Panc1 (cell line): ENCODE measurements around the gene MYL3.

Source experiments
- POLR2AphosphoS5 ChIP-seq: IDR thresholded peaks from 2 replicates; pipeline ENCODE4 v1.6.1; 2012; ENCODE audit warnings: mild to moderate bottlenecking, low read depth, low read length, moderate library complexity
- SIN3A ChIP-seq: IDR thresholded peaks from 2 replicates; pipeline ENCODE4 v1.6.1; 2012; ENCODE audit warnings: low read depth, mild to moderate bottlenecking, low read length, moderate library complexity, borderline replicate concordance; ENCODE audit not compliant: insufficient read depth
- TCF7L2 ChIP-seq: IDR thresholded peaks from 2 replicates; pipeline ENCODE4 v1.6.1; 2011; ENCODE audit warnings: mild to moderate bottlenecking, low read depth, low read length, inconsistent platforms
- TF ChIP-seq, protein P1 (sequence below): fragments of 450-650 bp; IDR thresholded peaks from 2 replicates; pipeline ENCODE4 v1.5.1; 2017; ENCODE audit warnings: mild to moderate bottlenecking
- TF ChIP-seq, protein P2 (sequence below), 2 experiments: IDR thresholded peaks; 2 replicates each; pipeline ENCODE4 v1.6.1; 2011 to 2012; ENCODE audit warnings: low read depth in 2 of 2, control low read depth in 1 of 2, low read length in 1 of 2, mild to moderate bottlenecking in 1 of 2, moderate library complexity in 1 of 2; ENCODE audit not compliant: insufficient read depth in 1 of 2

DNA sequence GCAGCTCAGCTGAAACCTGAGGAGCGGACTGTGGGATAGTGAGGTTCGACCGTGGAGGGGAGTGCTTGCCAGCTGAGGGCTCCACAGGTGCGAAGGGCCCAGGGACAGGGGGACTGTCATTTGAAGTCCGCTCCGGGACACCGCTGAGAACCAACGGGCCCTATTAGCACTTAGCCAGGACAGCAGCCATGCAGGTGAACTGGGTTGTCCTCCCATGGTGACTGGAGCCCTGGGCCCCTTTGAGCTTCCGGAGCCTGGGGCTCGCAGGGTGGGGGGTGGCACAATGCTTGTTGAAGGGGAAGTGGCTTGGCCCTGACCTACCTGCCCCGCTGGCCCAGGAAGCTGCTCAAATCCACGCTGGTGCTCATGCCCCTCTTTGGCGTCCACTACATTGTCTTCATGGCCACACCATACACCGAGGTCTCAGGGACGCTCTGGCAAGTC is 39.0 kb upstream of the MYL3 start:
- no peak for TF ChIP-seq TCF7L2
- TF ChIP-seq, protein P1, sequence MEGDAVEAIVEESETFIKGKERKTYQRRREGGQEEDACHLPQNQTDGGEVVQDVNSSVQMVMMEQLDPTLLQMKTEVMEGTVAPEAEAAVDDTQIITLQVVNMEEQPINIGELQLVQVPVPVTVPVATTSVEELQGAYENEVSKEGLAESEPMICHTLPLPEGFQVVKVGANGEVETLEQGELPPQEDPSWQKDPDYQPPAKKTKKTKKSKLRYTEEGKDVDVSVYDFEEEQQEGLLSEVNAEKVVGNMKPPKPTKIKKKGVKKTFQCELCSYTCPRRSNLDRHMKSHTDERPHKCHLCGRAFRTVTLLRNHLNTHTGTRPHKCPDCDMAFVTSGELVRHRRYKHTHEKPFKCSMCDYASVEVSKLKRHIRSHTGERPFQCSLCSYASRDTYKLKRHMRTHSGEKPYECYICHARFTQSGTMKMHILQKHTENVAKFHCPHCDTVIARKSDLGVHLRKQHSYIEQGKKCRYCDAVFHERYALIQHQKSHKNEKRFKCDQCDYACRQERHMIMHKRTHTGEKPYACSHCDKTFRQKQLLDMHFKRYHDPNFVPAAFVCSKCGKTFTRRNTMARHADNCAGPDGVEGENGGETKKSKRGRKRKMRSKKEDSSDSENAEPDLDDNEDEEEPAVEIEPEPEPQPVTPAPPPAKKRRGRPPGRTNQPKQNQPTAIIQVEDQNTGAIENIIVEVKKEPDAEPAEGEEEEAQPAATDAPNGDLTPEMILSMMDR, result no peak
- no peak for TF ChIP-seq POLR2AphosphoS5
- TF ChIP-seq SIN3A, result no peak
- TF ChIP-seq, protein P2, sequence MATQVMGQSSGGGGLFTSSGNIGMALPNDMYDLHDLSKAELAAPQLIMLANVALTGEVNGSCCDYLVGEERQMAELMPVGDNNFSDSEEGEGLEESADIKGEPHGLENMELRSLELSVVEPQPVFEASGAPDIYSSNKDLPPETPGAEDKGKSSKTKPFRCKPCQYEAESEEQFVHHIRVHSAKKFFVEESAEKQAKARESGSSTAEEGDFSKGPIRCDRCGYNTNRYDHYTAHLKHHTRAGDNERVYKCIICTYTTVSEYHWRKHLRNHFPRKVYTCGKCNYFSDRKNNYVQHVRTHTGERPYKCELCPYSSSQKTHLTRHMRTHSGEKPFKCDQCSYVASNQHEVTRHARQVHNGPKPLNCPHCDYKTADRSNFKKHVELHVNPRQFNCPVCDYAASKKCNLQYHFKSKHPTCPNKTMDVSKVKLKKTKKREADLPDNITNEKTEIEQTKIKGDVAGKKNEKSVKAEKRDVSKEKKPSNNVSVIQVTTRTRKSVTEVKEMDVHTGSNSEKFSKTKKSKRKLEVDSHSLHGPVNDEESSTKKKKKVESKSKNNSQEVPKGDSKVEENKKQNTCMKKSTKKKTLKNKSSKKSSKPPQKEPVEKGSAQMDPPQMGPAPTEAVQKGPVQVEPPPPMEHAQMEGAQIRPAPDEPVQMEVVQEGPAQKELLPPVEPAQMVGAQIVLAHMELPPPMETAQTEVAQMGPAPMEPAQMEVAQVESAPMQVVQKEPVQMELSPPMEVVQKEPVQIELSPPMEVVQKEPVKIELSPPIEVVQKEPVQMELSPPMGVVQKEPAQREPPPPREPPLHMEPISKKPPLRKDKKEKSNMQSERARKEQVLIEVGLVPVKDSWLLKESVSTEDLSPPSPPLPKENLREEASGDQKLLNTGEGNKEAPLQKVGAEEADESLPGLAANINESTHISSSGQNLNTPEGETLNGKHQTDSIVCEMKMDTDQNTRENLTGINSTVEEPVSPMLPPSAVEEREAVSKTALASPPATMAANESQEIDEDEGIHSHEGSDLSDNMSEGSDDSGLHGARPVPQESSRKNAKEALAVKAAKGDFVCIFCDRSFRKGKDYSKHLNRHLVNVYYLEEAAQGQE (IDR thresholded peaks at IDR 0.05; ENCODE audit: insufficient read depth in 1 of 2, low read depth in 2 of 2, low read length in 1 of 2), result no peak
